B cell (primary cell): ENCODE results near the gene FAM168A. TPM values are rescaled to one million over a fixed set of nuclear protein-coding genes. Genes with fewer than 3 reads are reported as not detected.

ENCODE experiments used
- ATAC-seq: fragments of 200-7000 bp; cut with Tn5 transposase; one replicate; pipeline ENCODE4 v1.10.0; 2021; ENCODE audit warnings: low read depth, mild to moderate bottlenecking, moderate number of reproducible peaks, moderate library complexity
- CTCF ChIA-PET: fragments of 350-600 bp; sonication (Branson Sonifier 250); formaldehyde crosslinking; loops from one replicate; lab custom pipeline; 2021; ENCODE audit warnings: antibody characterized with exemption, inconsistent platforms; lab: Charles Lee
- POLR2A ChIA-PET: fragments of 350-600 bp; sonication (Branson Sonifier 250); formaldehyde crosslinking; loops from one replicate; lab custom pipeline; 2021; ENCODE audit warnings: antibody characterized with exemption; lab: Charles Lee
- DNase-seq: peaks from one replicate; pipeline ENCODE4 v3.0.0; 2013
- H2AFZ ChIP-seq: 2 replicates; pipeline ENCODE4 v1.6.1; 2012; ENCODE audit warnings: mild to moderate bottlenecking, low read depth, low read length; ENCODE audit not compliant: insufficient read depth, poor library complexity, severe bottlenecking
- H3K27ac ChIP-seq, 2 donors: 1 replicate in 1 of 2; 2 replicates in 1 of 2; pipeline ENCODE4 v1.5.1; 2012 to 2013; ENCODE audit warnings: low read length in 2 of 2, mild to moderate bottlenecking in 2 of 2, moderate library complexity in 1 of 2
- H3K27me3 ChIP-seq, 4 experiments: fragments of 200-600 bp in 1 of 4; sonication (generic) in 1 of 4; replicated peaks in 1 of 4; 1 replicate in 2 of 4; 2 replicates in 2 of 4; pipeline versions ENCODE4 v1.6.1 to v1.7.0; 2013 to 2016; ENCODE audit warnings: low read length in 3 of 4, mild to moderate bottlenecking in 2 of 4, mixed read lengths in 1 of 4, moderate library complexity in 1 of 4; ENCODE audit not compliant: insufficient read depth in 4 of 4, control insufficient read depth in 3 of 4; ENCODE audit errors: control extremely low read depth in 1 of 4
- H3K36me3 ChIP-seq, 2 experiments: replicated peaks in 1 of 2; 1 replicate in 1 of 2; 2 replicates in 1 of 2; pipeline versions ENCODE4 v1.6.1 to v1.7.1; 2013; ENCODE audit warnings: low read length in 1 of 2; ENCODE audit not compliant: insufficient read depth in 2 of 2, control insufficient read depth in 1 of 2; ENCODE audit errors: control extremely low read depth in 1 of 2, extremely low read depth in 1 of 2
- H3K4me1 ChIP-seq, 2 donors: fragments of 200-600 bp in 1 of 2; sonication (generic) in 1 of 2; 1 replicate in 1 of 2; 2 replicates in 1 of 2; pipeline versions ENCODE4 v1.5.1 to v1.6.1; 2013 to 2017; ENCODE audit warnings: low read length in 2 of 2; ENCODE audit not compliant: control insufficient read depth in 2 of 2, insufficient read depth in 2 of 2
- H3K4me2 ChIP-seq: replicated peaks from 2 replicates; pipeline ENCODE3; 2012; ENCODE audit warnings: mild to moderate bottlenecking, low read depth, low read length; ENCODE audit not compliant: poor library complexity, severe bottlenecking
- H3K4me3 ChIP-seq, 5 experiments: fragments of 200-600 bp in 1 of 5; sonication (generic) in 1 of 5; 1 replicate in 3 of 5; 2 replicates in 2 of 5; pipeline versions ENCODE4 v1.5.1 to v1.7.0; 2011 to 2016; ENCODE audit warnings: low read length in 4 of 5, mild to moderate bottlenecking in 4 of 5, low read depth in 2 of 5, control low read depth in 1 of 5, moderate library complexity in 1 of 5; ENCODE audit not compliant: insufficient read depth in 1 of 5; ENCODE audit errors: control extremely low read depth in 1 of 5, extremely low read depth in 1 of 5
- H3K79me2 ChIP-seq: fragments of 200-600 bp; sonication (generic); one replicate; pipeline ENCODE4 v1.6.0; 2016; ENCODE audit warnings: low read length; ENCODE audit not compliant: control insufficient read depth, insufficient read depth
- H3K9ac ChIP-seq: fragments of 200-600 bp; sonication (generic); 2 replicates; pipeline ENCODE4 v1.6.1; 2017; ENCODE audit warnings: mild to moderate bottlenecking, low read length, moderate library complexity
- H3K9me3 ChIP-seq, 3 donors: one replicate each; pipeline versions ENCODE4 v1.6.1 to v1.7.1; 2013; ENCODE audit warnings: low read length in 2 of 3; ENCODE audit not compliant: control insufficient read depth in 2 of 3, insufficient read depth in 1 of 3; ENCODE audit errors: control extremely low read depth in 1 of 3
- H4K20me1 ChIP-seq: 2 replicates; pipeline ENCODE4 v1.6.0; 2012; ENCODE audit warnings: mild to moderate bottlenecking, low read length; ENCODE audit not compliant: insufficient read depth, control insufficient read depth, poor library complexity, severe bottlenecking
- H3K27ac Mint-ChIP-seq: one replicate; pipeline ENCODE4 v1.8.0; 2021; ENCODE audit warnings: mixed read lengths
- H3K27me3 Mint-ChIP-seq: one replicate; pipeline ENCODE4 v1.8.0; 2021; ENCODE audit warnings: mixed read lengths
- H3K4me1 Mint-ChIP-seq: one replicate; pipeline ENCODE4 v1.8.0; 2021; ENCODE audit warnings: mixed read lengths
- H3K4me3 Mint-ChIP-seq: one replicate; pipeline ENCODE4 v1.8.0; 2021; ENCODE audit warnings: mixed read lengths
- H3K9me3 Mint-ChIP-seq: one replicate; pipeline ENCODE4 v1.8.0; 2022; ENCODE audit warnings: mixed read lengths; ENCODE audit not compliant: insufficient read depth
- CTCF ChIP-seq: fragments of 200-600 bp; IDR thresholded peaks from one replicate; pipeline ENCODE4 v1.8.0; 2022; ENCODE audit warnings: antibody characterized with exemption, mild to moderate bottlenecking
- EZH2 ChIP-seq: IDR thresholded peaks from 2 replicates; pipeline ENCODE4 v1.6.1; 2012; ENCODE audit warnings: borderline replicate concordance, low read depth, mild to moderate bottlenecking, moderate library complexity, low read length; ENCODE audit not compliant: insufficient read depth, poor library complexity, severe bottlenecking
- WGBS: methylation state at CpG from one replicate; pipeline ENCODE4 v1.1.5; 2013; ENCODE audit warnings: missing lambda C conversion rate; ENCODE audit not compliant: insufficient coverage; 5-methylcytosine and 5-hydroxymethylcytosine counted together
- intact Hi-C: fragments of 100-400 bp; cut with micrococcal nuclease; formaldehyde crosslinking; loops from one replicate; pipeline ENCODE4 v1.10.0; 2022
- polyA plus RNA-seq: library from polyadenylated mRNA; depleted of rRNA; stranded (reverse); fragments of >200 nt; gene quantifications from 2 replicates; pipeline ENCODE4 v1.2.3, GENCODE V29; 2012
- total RNA-seq, 2 donors: library from RNA; stranded (reverse); fragments of 120-200 nt in 1 of 2; gene quantifications; 1 replicate in 1 of 2; 2 replicates in 1 of 2; pipeline versions ENCODE4 v1.2.3 to v1.2.4, GENCODE V29; 2013 to 2022

FAM168A gene
- total and polyA plus RNA-seq, 2 donors (not counting 1 experiment from before 2014, with no cell fraction given), result 11.0 to 26.8 TPM

GRCh38 chr11:73406131-73406530 lies 191.8 kb downstream of the FAM168A start:
- DNase-seq (no peak), ATAC-seq (no peak)
- Histone ChIP-seq H3K4me1 (no peaks in the 10 kb centered on the region), H3K27ac (no peak overlapping the region), H3K4me3 (no peak overlapping the region), H3K4me2 (no peak overlapping the region), H3K9me3 (no peaks in the 10 kb centered on the region), H2AFZ (no peak overlapping the region), H3K36me3 (peaks cover 0 to 37% of the 10 kb centered on the region in 2 experiments), H3K27me3 (no peaks in the 10 kb centered on the region), H3K79me2 (no peaks in the 10 kb centered on the region), H4K20me1 (no peaks in the 10 kb centered on the region), H3K9ac (no peak overlapping the region)
- Mint-ChIP-seq H3K9me3 (no peaks in the 10 kb centered on the region), H3K4me3 (no peak overlapping the region), H3K27me3 (no peaks in the 10 kb centered on the region), H3K27ac (peak overlapping the region; percentile 26), H3K4me1 (peaks cover 2% of the 10 kb centered on the region)
- ChIA-PET CTCF (interaction anchor here (1.0 to 1.5 kb wide), 5 partner anchors 13 to 254 kb away, joined by 3 to 7 read pairs (median 5); no protein-coding TSS in a partner anchor), POLR2A (interaction anchor here (0.6 kb wide), 1 partner anchor 9 kb away, joined by 8 read pairs; no protein-coding TSS in a partner anchor)
- TF ChIP-seq CTCF, result no peak
- TF ChIP-seq EZH2, result no peak
- intact Hi-C loops, result no loop called here
- no CpG with 5 or more reads among the region's 1 CpG for WGBS

- 100% methylated on average over 2 of the region's 8 CpGs for WGBS
- H3K27ac Mint-ChIP-seq, result peak overlapping the region; percentile 75
- no peak for ATAC-seq
- H3K4me3 Mint-ChIP-seq, result no peak overlapping the region
- H3K27ac ChIP-seq, result no peak overlapping the region
- H3K27me3 ChIP-seq, result no peaks in the 10 kb centered on the region
- POLR2A ChIA-PET, result no interaction called here
- peaks cover 2% of the 10 kb centered on the region for H3K4me1 Mint-ChIP-seq
- H4K20me1 ChIP-seq, result no peaks in the 10 kb centered on the region
- H3K4me3 ChIP-seq, result no peak overlapping the region
- no peaks in the 10 kb centered on the region for H3K27me3 Mint-ChIP-seq
- H3K4me2 ChIP-seq, result no peak overlapping the region
- no peak overlapping the region for H3K9ac ChIP-seq
- no peaks in the 10 kb centered on the region for H3K9me3 ChIP-seq
- no peaks in the 10 kb centered on the region for H3K79me2 ChIP-seq
- CTCF ChIA-PET, result interaction anchor here (0.8 to 1.5 kb wide), 3 partner anchors 47 to 255 kb away, joined by 3 to 6 read pairs (median 4); no protein-coding TSS in a partner anchor
- H2AFZ ChIP-seq, result no peak overlapping the region
- no peaks in the 10 kb centered on the region for H3K9me3 Mint-ChIP-seq
- peaks cover 0 to 34% of the 10 kb centered on the region in 2 experiments for H3K36me3 ChIP-seq
- intact Hi-C loops, result no loop called here
- no peaks in the 10 kb centered on the region for H3K4me1 ChIP-seq
- no peak for DNase-seq
- TF ChIP-seq EZH2, result no peak
- TF ChIP-seq CTCF, result no peak
These were observed 192.8 kb downstream of the FAM168A start for GRCh38 chr11:73405146-73405510.
